Suprapubic skin (tissue), 4 donors: ENCODE data around the gene RPGRIP1.
"Not testable (repeated sequence)": the region's sequence is repeated elsewhere in the genome, so short reads cannot be mapped to it uniquely, and the experiment has no call there.

Experiments used
- CTCF ChIP-seq, 2 donors: fragments of 200-600 bp in 1 of 2; fragments of 450-650 bp in 1 of 2; sonication (generic) in 1 of 2; IDR thresholded peaks; one replicate each; pipeline ENCODE4 v1.5.1; 2016 to 2019; ENCODE audit warnings: antibody characterized with exemption in 2 of 2, mild to moderate bottlenecking in 1 of 2, moderate library complexity in 1 of 2
- POLR2A ChIP-seq, 2 donors: fragments of 450-650 bp; IDR thresholded peaks; one replicate each; pipeline ENCODE4 v1.6.1; 2017; ENCODE audit warnings: antibody characterized with exemption in 2 of 2, mild to moderate bottlenecking in 2 of 2, moderate library complexity in 2 of 2
- POLR2AphosphoS5 ChIP-seq, 3 donors: sonication (generic); formaldehyde crosslinking; IDR thresholded peaks; one replicate each; pipeline ENCODE4 v1.6.1; 2017; ENCODE audit warnings: antibody characterized with exemption in 3 of 3

DNA sequence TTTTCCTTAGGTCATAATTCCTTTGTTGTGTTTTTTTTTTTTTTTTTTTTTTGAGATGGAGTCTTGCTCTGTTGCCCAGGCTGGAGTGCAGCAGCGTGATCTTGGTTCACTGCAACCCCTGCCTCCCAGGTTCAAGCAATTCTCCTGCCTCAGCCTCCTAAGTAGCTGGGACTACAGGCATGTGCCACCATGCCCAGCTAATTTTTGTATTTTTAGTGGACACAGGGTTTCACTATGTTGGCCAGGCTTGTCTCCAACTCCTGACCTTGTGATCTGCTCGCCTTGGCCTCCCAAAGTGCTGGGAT is 22.9 kb downstream of the RPGRIP1 start:
- not testable (repeated sequence) for TF ChIP-seq POLR2AphosphoS5, CTCF, POLR2A (IDR thresholded peaks at IDR 0.05)
